ELF-1 (cell line): ENCODE results near the gene CFAP53.
A peak's percentile ranks its signal among the peaks of the same experiment; 100 is the strongest.
"Not testable (repeated sequence)": the region's sequence is repeated elsewhere in the genome, so short reads cannot be mapped to it uniquely, and the experiment has no call there.

ENCODE experiments used
- DNase-seq: peaks from one replicate; pipeline ENCODE4 v3.0.0-alpha.2; 2016; ENCODE audit warnings: low read depth, low spot score

CFAP53 gene

GRCh38 chr18:50273203-50274043 is 7.1 kb upstream of the CFAP53 start:
- DNase-seq, result no peak

- no peak for DNase-seq
Measured at GRCh38 chr18:50272568-50272967, 6.3 kb upstream of the CFAP53 start.

DNA sequence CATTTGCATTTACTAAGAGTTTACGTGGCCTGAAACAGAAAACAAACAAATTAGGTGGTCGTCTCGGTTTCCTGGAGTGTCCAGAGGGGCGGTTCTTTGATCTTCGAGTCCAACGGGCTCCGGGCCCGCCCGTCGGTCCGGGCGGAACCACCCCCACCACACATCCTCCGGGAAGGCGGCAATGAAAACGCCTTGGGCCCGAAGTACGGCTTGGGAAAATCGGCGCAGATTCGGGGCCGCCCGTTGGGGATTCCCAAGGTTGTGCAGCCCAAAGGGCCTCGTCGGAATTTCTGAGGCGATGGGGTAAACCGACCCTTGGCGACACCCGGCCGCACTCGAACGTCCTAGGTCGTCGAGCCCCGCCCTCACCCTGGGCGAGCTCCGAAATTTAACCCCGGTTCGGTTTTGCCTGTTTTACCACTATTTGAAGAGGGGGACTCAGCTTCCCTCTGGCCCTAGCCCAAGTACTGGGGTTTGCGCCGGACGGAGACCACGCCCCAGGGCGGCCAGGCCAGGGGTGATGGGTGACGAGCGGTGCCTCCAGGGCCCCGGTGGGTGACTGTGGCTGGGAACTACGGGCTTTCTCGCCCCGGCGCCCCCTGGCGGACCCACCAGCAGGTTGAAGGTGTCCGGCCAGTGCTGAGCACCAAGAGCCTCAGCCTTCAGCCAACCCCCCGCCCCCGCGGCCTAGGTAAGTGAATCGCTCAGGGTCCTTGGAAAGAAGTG is 1.9 kb upstream of the CFAP53 start:
- peak; percentile 92 for DNase-seq

GRCh38 chr18:50262977-50263376 is 3.3 kb downstream of the CFAP53 start:
- DNase-seq, result no peak

GRCh38 chr18:50250935-50251334 is 15.4 kb downstream of the CFAP53 start:
- no peak for DNase-seq

GRCh38 chr18:50249576-50249975 is 16.7 kb downstream of the CFAP53 start:
- DNase-seq, result no peak

DNA sequence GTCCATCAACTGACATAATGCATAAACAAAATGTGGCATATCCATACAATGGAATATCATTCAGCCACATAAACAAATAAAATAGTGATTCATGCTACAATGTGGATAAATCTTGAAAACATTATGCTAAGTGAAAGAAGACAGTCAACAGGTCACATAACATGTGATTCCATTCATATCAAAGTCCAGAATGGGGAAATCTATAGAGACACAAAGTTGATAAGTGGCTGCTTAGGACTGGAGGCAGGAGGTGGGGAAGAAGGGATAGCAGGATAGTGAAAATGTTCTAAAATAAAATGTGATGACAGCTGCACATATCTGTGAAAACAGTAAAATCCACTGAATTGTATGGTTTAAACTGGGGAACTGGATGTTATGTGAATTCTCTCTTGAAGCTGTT is 18.7 kb downstream of the CFAP53 start:
- DNase-seq, result no peak

GRCh38 chr18:50241768-50242167 is 24.5 kb downstream of the CFAP53 start:
- not testable (repeated sequence) for DNase-seq

GRCh38 chr18:50240080-50240563 is 26.2 kb downstream of the CFAP53 start:
- DNase-seq, result no peak

- DNase-seq, result peak; percentile 53
Measured at GRCh38 chr18:50232419-50232818, 33.9 kb downstream of the CFAP53 start.

GRCh38 chr18:50231621-50232020 is 34.7 kb downstream of the CFAP53 start:
- peak; percentile 42 for DNase-seq

DNA sequence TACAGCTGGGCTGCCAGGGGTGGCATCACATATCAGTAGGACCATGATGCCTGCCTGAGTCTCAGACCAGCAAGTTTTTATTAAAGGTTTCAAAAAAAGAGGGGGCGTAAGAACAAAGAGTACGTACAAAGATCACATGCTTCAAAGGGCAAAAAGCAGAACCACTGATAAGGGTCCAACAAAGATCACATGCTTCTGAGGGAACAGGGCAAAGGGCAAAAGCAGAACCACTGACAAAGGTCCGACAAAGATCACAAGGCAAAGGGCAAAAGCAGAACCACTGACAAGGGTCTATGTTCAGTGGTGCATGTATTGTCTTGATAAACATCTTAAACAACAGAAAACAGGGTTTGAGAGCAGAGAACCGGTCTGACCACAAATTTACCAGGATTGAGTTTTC is 46.0 kb downstream of the CFAP53 start:
- DNase-seq, result not testable (repeated sequence)

DNA sequence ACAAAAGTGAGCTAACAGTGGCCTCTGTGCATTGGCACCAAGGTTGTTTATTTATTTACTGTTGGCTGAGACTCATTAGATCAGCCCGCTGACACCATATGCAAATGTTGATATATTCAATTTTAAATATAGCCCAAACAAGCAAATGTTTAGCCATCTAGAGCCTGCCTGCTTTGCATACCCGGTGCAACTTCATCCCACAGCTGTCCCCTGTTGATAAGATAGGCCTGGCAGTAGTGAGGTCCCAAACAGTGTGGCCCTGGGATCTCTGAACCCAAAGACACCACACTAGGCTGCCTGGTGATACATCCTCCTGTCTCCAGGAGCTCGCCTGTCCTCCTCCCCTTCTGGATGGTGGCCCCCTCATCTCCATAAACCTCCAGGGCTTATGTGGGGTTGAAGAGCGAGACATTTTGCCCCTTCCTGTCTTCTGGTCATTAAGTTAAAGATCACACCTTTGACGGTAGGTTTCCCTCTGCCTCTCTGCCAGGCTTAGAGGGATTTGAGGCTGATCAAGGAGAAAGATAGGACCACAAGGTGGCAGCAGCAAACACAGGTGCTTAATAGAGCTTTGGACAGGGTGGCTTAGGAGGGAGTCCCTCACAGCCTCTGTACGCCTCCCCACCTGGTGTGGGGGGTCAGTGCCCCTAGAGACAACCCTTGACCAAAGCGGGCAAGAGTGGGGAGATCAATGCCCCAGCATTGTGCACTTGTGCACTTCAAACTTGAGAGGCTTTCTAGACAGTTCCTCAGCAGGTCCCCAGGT is 47.7 kb downstream of the CFAP53 start:
- DNase-seq, result peak; percentile 34

GRCh38 chr18:50209311-50209710 is 57.0 kb downstream of the CFAP53 start:
- DNase-seq, result no peak

- no peak for DNase-seq
Measured at GRCh38 chr18:50207722-50208121, 58.6 kb downstream of the CFAP53 start.

DNA sequence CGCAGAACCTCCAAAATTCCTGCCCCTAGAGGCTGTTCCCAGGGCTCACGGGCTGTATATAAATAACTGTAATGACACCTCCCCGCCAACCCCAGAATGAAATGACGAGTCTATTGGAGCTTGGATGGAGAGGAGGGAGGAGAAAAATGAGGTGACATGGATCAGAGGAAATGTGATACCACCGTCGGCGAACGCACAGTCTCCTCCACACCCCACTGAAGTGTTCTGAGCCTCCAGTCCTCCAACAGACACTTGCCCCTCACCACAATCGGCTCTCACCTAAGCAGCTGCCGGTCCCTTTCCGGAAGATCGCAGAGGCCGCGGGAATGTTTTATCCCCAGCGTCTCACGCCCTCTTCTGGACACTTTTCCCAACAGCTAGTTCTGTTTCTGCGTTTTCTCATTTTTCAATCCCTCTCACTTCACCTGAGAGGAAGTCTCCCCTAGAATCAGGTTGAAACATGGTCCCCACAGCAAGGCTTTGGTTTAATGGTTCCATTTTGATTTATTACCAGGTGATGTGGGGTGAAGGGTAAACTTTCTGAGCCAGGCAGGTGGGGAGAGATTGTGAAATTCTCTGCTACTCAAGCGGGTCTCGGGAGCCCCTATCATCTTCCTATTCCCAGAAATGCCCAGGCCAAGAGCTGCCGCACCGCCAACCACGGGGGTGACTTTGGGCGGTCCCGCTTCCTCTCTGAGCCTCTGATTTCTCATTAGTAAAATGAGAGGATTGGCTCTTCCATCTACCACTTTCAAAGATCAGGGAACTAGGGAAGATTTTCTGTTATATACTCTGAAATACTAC is 62.3 kb downstream of the CFAP53 start:
- DNase-seq, result peak; percentile 84

DNA sequence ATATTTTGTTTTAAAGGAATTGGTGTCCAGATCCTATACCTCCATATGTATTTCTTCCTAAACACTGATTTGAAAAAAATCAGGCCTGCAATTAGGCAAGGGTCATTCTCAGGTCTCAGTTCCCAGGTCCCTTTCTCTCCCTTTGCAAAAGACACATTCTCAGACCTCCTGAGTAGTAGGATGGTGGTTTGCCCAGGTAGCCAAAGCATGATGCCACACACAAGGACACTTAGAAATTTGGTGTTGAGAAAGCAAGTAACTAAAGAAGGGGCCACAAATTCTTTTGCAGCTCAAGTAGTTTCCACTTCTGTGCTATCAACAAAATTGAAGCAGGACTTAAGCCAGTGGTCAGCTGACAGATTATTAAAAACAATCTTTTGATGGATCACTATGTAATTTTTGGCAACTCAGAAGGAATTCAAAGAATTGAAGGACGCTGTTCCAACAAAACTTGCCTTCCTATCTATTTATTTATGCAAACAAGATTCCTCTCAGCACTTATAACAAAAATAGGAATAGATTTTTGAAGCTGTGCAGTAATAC is 64.7 kb downstream of the CFAP53 start:
- no peak for DNase-seq

- DNase-seq, result no peak
Measured at GRCh38 chr18:50199921-50200320, 66.4 kb downstream of the CFAP53 start.

- no peak for DNase-seq
Measured at GRCh38 chr18:50199346-50199855, 66.9 kb downstream of the CFAP53 start.

DNA sequence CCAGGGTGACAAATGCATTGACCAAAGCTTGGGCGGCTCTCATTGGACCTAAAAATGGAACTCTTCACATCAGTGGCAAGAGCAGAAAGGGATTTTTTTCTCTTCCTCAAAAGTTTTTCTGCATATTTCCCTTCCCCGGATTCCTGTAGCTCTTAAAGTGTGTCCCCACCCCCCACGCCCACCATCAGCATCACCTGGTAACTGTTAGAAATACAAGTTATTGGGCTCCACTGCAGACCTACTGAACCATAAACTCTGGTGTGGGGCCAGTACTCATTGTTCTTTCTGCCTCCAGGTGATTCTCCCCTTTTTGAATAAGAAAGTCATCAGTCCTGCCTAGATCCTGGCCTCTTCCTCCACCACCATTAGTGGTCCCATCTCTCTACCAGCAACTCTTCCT is 70.0 kb downstream of the CFAP53 start:
- no peak for DNase-seq

GRCh38 chr18:50195689-50196088 is 70.6 kb downstream of the CFAP53 start:
- DNase-seq, result no peak
